NB4 (cell line): ENCODE results near the gene HTR7.

ENCODE experiments used
- DNase-seq: peaks from one replicate; pipeline ENCODE4 v3.0.0; 2010; ENCODE audit warnings: low read depth
- H3K4me3 ChIP-seq: one replicate; pipeline ENCODE4 v1.5.1; 2011; ENCODE audit warnings: mild to moderate bottlenecking, low read depth, low read length, moderate library complexity
- CTCF ChIP-seq: IDR thresholded peaks from one replicate; pipeline ENCODE4 v1.5.1; 2012; ENCODE audit warnings: low read depth, low read length
- MYC ChIP-seq: IDR thresholded peaks from 2 replicates; pipeline ENCODE4 v1.6.1; 2011; ENCODE audit warnings: low read depth, low read length
- POLR2A ChIP-seq: IDR thresholded peaks from 2 replicates; pipeline ENCODE4 v1.6.1; 2011; ENCODE audit warnings: mild to moderate bottlenecking; ENCODE audit not compliant: insufficient read length; ENCODE audit errors: extremely low read depth
- TF ChIP-seq, protein P1 (sequence below): IDR thresholded peaks from 2 replicates; pipeline ENCODE4 v1.6.1; 2011; ENCODE audit warnings: low read depth, low read length

Gene HTR7

DNA sequence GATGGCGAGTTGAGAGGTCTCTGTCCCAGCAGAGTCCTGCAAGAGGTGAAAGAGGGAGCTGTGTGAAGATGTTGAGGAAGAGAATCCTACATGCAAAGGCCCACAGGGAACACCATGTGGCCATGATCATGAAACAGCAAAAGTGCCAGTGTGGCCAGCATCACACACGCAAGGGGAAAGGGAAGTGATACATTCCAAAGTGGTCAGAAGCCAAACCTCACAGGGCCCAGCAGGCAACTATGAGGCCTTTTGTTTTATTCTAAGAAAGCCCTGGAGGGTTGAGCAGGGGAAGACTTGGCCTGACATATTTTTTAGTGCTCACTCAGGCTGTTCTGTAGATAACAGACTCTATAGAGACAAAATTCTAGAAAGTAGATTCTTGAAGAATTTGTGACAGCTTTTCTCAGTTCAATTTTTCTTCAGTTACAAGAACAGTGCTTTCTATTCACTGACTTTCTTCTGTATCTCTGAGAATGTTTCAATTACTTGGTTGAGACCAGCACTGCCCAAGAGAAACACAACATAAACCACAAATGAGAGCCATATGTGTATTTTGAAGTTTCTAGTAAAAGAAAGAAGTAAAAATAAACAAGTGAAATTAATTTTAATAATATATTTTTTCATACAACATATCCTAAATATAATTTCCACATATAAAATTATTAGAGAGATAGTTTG lies 82.3 kb downstream of the HTR7 start:
- DNase-seq = peak; percentile 51
- no peak overlapping the region for H3K4me3 ChIP-seq
- no peak for TF ChIP-seq CTCF
- no peak for TF ChIP-seq MYC
- TF ChIP-seq, protein P1, sequence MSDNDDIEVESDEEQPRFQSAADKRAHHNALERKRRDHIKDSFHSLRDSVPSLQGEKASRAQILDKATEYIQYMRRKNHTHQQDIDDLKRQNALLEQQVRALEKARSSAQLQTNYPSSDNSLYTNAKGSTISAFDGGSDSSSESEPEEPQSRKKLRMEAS = no peak
- TF ChIP-seq POLR2A = no peak

- DNase-seq = no peak
- TF ChIP-seq POLR2A = no peak
- no peak for TF ChIP-seq MYC
- TF ChIP-seq, protein P1 = no peak
- no peak for TF ChIP-seq CTCF
- H3K4me3 ChIP-seq = no peak overlapping the region
Observed at GRCh38 chr10:90769946-90770841, 87.6 kb downstream of the HTR7 start.

DNA sequence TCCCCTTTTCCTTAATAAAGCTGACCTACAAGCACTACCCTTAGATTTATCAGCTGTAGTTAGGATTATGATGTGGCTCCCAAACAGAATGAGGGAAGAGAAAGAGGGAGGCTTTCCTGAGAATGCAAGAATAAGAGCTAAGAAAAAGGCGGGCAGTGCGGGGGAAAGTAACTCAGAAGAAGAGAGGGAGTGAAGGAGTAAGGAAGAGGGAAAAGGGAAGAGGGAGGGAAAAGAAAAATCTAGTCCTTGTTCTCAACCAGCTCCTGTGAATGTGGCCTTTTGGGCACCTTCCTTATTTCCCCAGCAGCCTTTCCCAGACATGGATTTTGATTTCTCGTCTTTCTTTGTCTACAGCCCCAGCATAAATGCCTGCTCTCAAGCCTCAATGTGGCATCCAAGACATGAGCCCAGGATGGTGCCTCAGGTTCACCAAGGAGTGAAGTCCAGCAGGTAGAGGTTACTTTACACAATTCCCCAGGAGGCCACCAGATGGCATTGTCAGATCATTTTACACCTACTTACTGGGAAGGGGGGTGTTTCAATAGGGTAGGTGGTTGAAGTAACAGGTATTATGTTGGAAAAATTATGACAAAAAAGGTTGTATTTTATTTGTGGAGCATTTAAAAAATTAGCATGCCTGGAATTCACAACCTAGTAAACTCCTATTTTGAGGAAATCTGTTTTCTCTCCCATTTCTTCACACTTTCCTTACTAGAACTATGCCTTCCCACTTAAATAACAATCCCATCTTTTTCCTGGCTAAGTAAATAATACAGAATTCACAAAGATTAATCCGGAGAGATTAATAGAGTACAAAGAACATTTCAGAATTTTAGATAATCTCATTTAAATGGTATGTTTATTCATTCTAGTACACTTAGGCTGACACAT lies 106.5 kb downstream of the HTR7 start:
- H3K4me3 ChIP-seq = no peak overlapping the region
- DNase-seq = peak; percentile 56
- TF ChIP-seq POLR2A (no peak), CTCF (peak; percentile 57)

DNA sequence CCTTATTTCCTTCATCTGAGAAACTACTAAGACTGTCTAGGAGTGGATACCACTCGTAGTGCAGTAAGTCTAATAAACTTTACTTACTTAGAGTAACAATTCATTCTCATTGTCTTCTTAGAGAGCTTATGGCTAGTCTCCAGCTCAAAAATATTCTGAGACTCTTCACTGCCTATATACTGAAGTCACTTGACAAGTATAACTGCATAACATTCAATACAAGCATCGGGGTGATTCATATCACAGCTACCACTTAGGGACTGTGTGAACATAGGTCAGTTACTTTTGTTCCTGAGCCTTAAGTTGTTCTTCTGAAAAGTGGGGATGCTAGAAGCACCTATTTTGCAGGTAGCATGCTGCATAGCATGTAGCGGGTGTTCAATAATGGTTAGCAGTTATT lies 111.0 kb downstream of the HTR7 start:
- no peak overlapping the region for H3K4me3 ChIP-seq
- DNase-seq = no peak
- TF ChIP-seq POLR2A = no peak
- TF ChIP-seq, protein P1 = no peak
- no peak for TF ChIP-seq CTCF

DNA sequence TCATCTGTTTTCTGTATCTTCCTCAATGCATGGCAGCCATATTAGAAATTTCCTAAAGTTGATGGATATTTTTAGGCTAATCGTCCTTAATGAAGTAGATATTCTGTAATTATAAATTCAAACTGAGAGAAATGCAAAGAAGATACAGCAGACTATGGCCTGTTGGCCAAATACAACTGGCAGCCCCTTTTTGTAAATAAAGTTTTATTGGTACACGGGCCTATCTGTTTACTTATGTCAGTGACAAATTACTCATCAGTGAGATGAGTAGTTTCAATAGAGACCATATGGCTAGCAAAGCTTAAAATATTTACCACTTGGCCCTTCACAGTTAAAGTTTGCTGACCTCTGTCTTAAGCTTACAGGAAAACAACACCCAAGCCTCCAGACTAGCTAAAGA lies 112.3 kb downstream of the HTR7 start:
- H3K4me3 ChIP-seq = no peak overlapping the region
- no peak for TF ChIP-seq MYC
- no peak for DNase-seq

DNA sequence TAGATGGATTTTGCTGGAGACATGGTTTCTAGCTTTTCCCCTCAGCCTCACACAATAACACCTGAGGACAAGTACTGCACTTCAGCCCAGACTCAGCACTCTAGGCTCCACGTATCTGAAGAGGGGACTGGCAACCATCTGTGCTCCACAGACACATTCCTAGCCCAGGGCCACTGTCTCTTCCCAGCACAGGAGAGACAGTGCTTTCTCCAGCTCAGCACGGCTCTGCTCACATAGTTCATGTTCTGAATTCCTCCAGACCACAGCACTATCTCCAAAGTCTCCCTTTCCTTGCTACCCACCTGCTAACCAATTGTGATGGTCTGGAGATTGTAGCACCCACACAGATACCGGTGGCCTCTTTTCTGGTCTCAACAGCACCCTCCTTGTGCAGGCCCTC lies 114.5 kb downstream of the HTR7 start:
- no peak for TF ChIP-seq POLR2A
- TF ChIP-seq, protein P1 = no peak
- TF ChIP-seq CTCF = no peak
- no peak for TF ChIP-seq MYC
- no peak for DNase-seq
- no peak overlapping the region for H3K4me3 ChIP-seq
